H9 (cell line): Measurements from ENCODE around the gene NCEH1. TPM values are rescaled to one million over a fixed set of nuclear protein-coding genes. Genes with fewer than 3 reads are reported as not detected.

Experiments
- DNase-seq: peaks from one replicate; pipeline ENCODE4 v3.0.0-alpha.2; 2017
- H2AFZ ChIP-seq: one replicate; pipeline ENCODE4 v1.6.1; 2013; ENCODE audit warnings: mild to moderate bottlenecking, low read length, control low read depth, moderate library complexity
- H2AK5ac ChIP-seq: 2 replicates; pipeline ENCODE4 v1.6.1; 2013; ENCODE audit warnings: low read length, control low read depth, mixed read lengths; ENCODE audit not compliant: insufficient read length
- H2BK120ac ChIP-seq: one replicate; pipeline ENCODE4 v1.6.1; 2013; ENCODE audit warnings: low read depth, mild to moderate bottlenecking, low read length, control low read depth, inconsistent platforms; ENCODE audit not compliant: poor library complexity, severe bottlenecking
- H2BK12ac ChIP-seq: 2 replicates; pipeline ENCODE4 v1.6.1; 2013; ENCODE audit warnings: low read length, control low read depth, mixed read lengths, low read depth; ENCODE audit not compliant: insufficient read length
- H2BK15ac ChIP-seq: 2 replicates; pipeline ENCODE4 v1.6.1; 2013; ENCODE audit warnings: low read depth, low read length, control low read depth
- H2BK20ac ChIP-seq: one replicate; pipeline ENCODE4 v1.6.1; 2013; ENCODE audit warnings: low read depth, mild to moderate bottlenecking, low read length, control low read depth, inconsistent platforms; ENCODE audit not compliant: poor library complexity, severe bottlenecking
- H2BK5ac ChIP-seq: 2 replicates; pipeline ENCODE4 v1.6.1; 2013; ENCODE audit warnings: low read length, control low read depth, mixed read lengths; ENCODE audit not compliant: insufficient read length
- H3K14ac ChIP-seq: 2 replicates; pipeline ENCODE4 v1.6.1; 2013; ENCODE audit warnings: low read length, control low read depth; ENCODE audit not compliant: insufficient read depth
- H3K18ac ChIP-seq: 2 replicates; pipeline ENCODE4 v1.6.1; 2013; ENCODE audit warnings: low read depth, mild to moderate bottlenecking, mixed read lengths, low read length, control low read depth; ENCODE audit not compliant: insufficient read length
- H3K23ac ChIP-seq: 2 replicates; pipeline ENCODE4 v1.6.1; 2013; ENCODE audit warnings: low read length, control low read depth, mixed read lengths, low read depth; ENCODE audit not compliant: insufficient read length
- H3K23me2 ChIP-seq: 2 replicates; pipeline ENCODE4 v1.6.1; 2013; ENCODE audit warnings: low read depth, mild to moderate bottlenecking, mixed read lengths, low read length, control low read depth; ENCODE audit not compliant: insufficient read length, poor library complexity, severe bottlenecking
- H3K27ac ChIP-seq: 2 replicates; pipeline ENCODE4 v1.5.1; 2013; ENCODE audit warnings: low read length, control low read depth, mixed read lengths, low read depth; ENCODE audit not compliant: insufficient read length
- H3K27me3 ChIP-seq: 2 replicates; pipeline ENCODE4 v1.6.1; 2013; ENCODE audit warnings: low read length, control low read depth, inconsistent platforms; ENCODE audit not compliant: insufficient read depth
- H3K4ac ChIP-seq: 2 replicates; pipeline ENCODE4 v1.6.1; 2013; ENCODE audit warnings: low read depth, mild to moderate bottlenecking, control low read depth, inconsistent platforms, low read length, moderate library complexity
- H3K4me1 ChIP-seq: 2 replicates; pipeline ENCODE4 v1.6.1; 2013; ENCODE audit warnings: low read length, control low read depth, inconsistent platforms; ENCODE audit not compliant: insufficient read depth
- H3K4me2 ChIP-seq: 2 replicates; pipeline ENCODE4 v1.6.1; 2013; ENCODE audit warnings: low read length, control low read depth, mixed read lengths; ENCODE audit not compliant: insufficient read length, insufficient read depth
- H3K56ac ChIP-seq: 2 replicates; pipeline ENCODE4 v1.6.1; 2013; ENCODE audit warnings: low read depth, mild to moderate bottlenecking, mixed read lengths, low read length, control low read depth; ENCODE audit not compliant: insufficient read length
- H3K79me1 ChIP-seq: 2 replicates; pipeline ENCODE4 v1.6.1; 2013; ENCODE audit warnings: low read depth, mild to moderate bottlenecking, moderate library complexity, low read length, control low read depth, inconsistent platforms; ENCODE audit not compliant: insufficient read depth, poor library complexity, severe bottlenecking
- H3K79me2 ChIP-seq: 2 replicates; pipeline ENCODE4 v1.6.1; 2013; ENCODE audit warnings: low read length, control low read depth, inconsistent platforms; ENCODE audit not compliant: insufficient read depth
- H3K9ac ChIP-seq: 2 replicates; pipeline ENCODE4 v1.6.1; 2013; ENCODE audit warnings: low read length, control low read depth, mixed read lengths; ENCODE audit not compliant: insufficient read length; ENCODE audit errors: extremely low read depth
- H3K9me3 ChIP-seq: one replicate; pipeline ENCODE4 v1.6.1; 2013; ENCODE audit warnings: low read depth, low read length, inconsistent platforms; ENCODE audit not compliant: control insufficient read depth
- H3T11ph ChIP-seq: one replicate; pipeline ENCODE4 v1.6.1; 2013; ENCODE audit warnings: mild to moderate bottlenecking, low read length, control low read depth, inconsistent platforms
- H4K20me1 ChIP-seq: one replicate; pipeline ENCODE4 v1.6.1; 2013; ENCODE audit not compliant: control insufficient read depth, insufficient read length, insufficient read depth
- H4K5ac ChIP-seq: 2 replicates; pipeline ENCODE4 v1.6.1; 2013; ENCODE audit warnings: low read depth, mild to moderate bottlenecking, mixed read lengths, low read length, control low read depth; ENCODE audit not compliant: insufficient read length
- H4K8ac ChIP-seq: replicated peaks from 2 replicates; pipeline ENCODE4 v1.6.1; 2013; ENCODE audit warnings: low read length, control low read depth, mixed read lengths, low read depth; ENCODE audit not compliant: insufficient read length
- H4K91ac ChIP-seq: 2 replicates; pipeline ENCODE4 v1.6.1; 2013; ENCODE audit warnings: low read depth, mild to moderate bottlenecking, moderate library complexity, mixed read lengths, low read length, control low read depth; ENCODE audit not compliant: insufficient read length
- H3K27ac Mint-ChIP-seq, 3 experiments: 2 replicates in 2 of 3; 3 replicates in 1 of 3; pipeline ENCODE4 v1.8.0; 2020 to 2021; ENCODE audit warnings: mixed read lengths in 3 of 3, mild to moderate bottlenecking in 1 of 3, moderate library complexity in 1 of 3
- H3K27me3 Mint-ChIP-seq: 2 replicates; pipeline ENCODE4 v1.8.0; 2021; ENCODE audit warnings: low read depth, mild to moderate bottlenecking, moderate library complexity, mixed read lengths
- H3K36me3 Mint-ChIP-seq, 3 experiments: 2 replicates in 2 of 3; 3 replicates in 1 of 3; pipeline ENCODE4 v1.8.0; 2020 to 2021; ENCODE audit warnings: low read depth in 3 of 3, mixed read lengths in 3 of 3; ENCODE audit not compliant: insufficient read depth in 1 of 3
- H3K4me1 Mint-ChIP-seq, 2 experiments: 2 replicates each; pipeline ENCODE4 v1.8.0; 2020; ENCODE audit warnings: mixed read lengths in 2 of 2
- H3K4me3 Mint-ChIP-seq, 2 experiments: 2 replicates in 1 of 2; 3 replicates in 1 of 2; pipeline ENCODE4 v1.8.0; 2020 to 2021; ENCODE audit warnings: mild to moderate bottlenecking in 2 of 2, mixed read lengths in 2 of 2, moderate library complexity in 1 of 2
- H3K9me3 Mint-ChIP-seq, 2 experiments: 2 replicates in 1 of 2; 3 replicates in 1 of 2; pipeline ENCODE4 v1.8.0; 2020; ENCODE audit warnings: mild to moderate bottlenecking in 2 of 2, mixed read lengths in 2 of 2, moderate library complexity in 1 of 2
- CTCF ChIP-seq: fragments of 200-600 bp; sonication (generic); conservative IDR thresholded peaks from 3 replicates; pipeline ENCODE4 v1.8.0; 2021; ENCODE audit warnings: antibody characterized with exemption, mild to moderate bottlenecking
- WGBS: extraction: QIAGEN DNeasy Blood & Tissue Kit; methylation state at CpG from one replicate; pipeline ENCODE4 v1.1.7; 2013; ENCODE audit warnings: missing lambda C conversion rate, low lambda C conversion rate, mixed read lengths; ENCODE audit not compliant: insufficient read length; ENCODE audit errors: extremely low coverage; 5-methylcytosine and 5-hydroxymethylcytosine counted together
- total RNA-seq: library from RNA; stranded (reverse); gene quantifications from 2 replicates; pipeline ENCODE4 v1.2.1, GENCODE V29; 2021

Gene NCEH1
- total RNA-seq, 1 experiment from 2014 or later = 2.3 TPM

- Mint-ChIP-seq H3K4me3 (no peak overlapping the region), H3K4me1 (no peaks in the 10 kb centered on the region), H3K27ac (no peak overlapping the region; a peak in 1 of 7 replicates), H3K27me3 (no peaks in the 10 kb centered on the region), H3K36me3 (peaks cover 3 to 16% (median 5%) of the 10 kb centered on the region in 3 experiments; a peak in 6 of 7 replicates), H3K9me3 (peaks cover 13 to 14% of the 10 kb centered on the region in 2 experiments)
- H4K5ac ChIP-seq = no peak overlapping the region
- H3K27me3 ChIP-seq = no peaks in the 10 kb centered on the region
- no peak overlapping the region for H2AFZ ChIP-seq
- H3K79me2 ChIP-seq = no peaks in the 10 kb centered on the region
- H3K79me1 ChIP-seq = no peaks in the 10 kb centered on the region
- no peaks in the 10 kb centered on the region for H3K23me2 ChIP-seq
- no peak overlapping the region for H2BK15ac ChIP-seq
- H4K91ac ChIP-seq = no peak overlapping the region
- WGBS = no CpG with 5 or more reads among the region's 7 CpGs
- no peak overlapping the region for H3K18ac ChIP-seq
- no peak overlapping the region for H3K14ac ChIP-seq
- no peak overlapping the region for H2BK12ac ChIP-seq
- no peak overlapping the region for H3K56ac ChIP-seq
- no peak for TF ChIP-seq CTCF
- no peaks in the 10 kb centered on the region for H4K20me1 ChIP-seq
- H2BK20ac ChIP-seq = no peak overlapping the region
- H3K4me1 ChIP-seq = no peaks in the 10 kb centered on the region
- no peaks in the 10 kb centered on the region for H3K9me3 ChIP-seq
- H3T11ph ChIP-seq = no peak overlapping the region
- no peak overlapping the region for H3K27ac ChIP-seq
- no peak overlapping the region for H2BK120ac ChIP-seq
- no peak overlapping the region for H3K23ac ChIP-seq
- H3K4me2 ChIP-seq = no peak overlapping the region
- H4K8ac ChIP-seq = no peak overlapping the region
- H3K9ac ChIP-seq = no peak overlapping the region
- no peak overlapping the region for H2AK5ac ChIP-seq
- H2BK5ac ChIP-seq = no peak overlapping the region
- no peak overlapping the region for H3K4ac ChIP-seq
- DNase-seq = no peak
Measured at GRCh38 chr3:172614340-172615274, 96.3 kb downstream of the NCEH1 start.
